B cell (primary cell): ENCODE results near the gene VPS54. TPM values are rescaled to one million over a fixed set of nuclear protein-coding genes. Genes with fewer than 3 reads are reported as not detected.

ENCODE experiments used
- ATAC-seq: fragments of 200-7000 bp; cut with Tn5 transposase; one replicate; pipeline ENCODE4 v1.10.0; 2021; ENCODE audit warnings: low read depth, mild to moderate bottlenecking, moderate number of reproducible peaks, moderate library complexity
- CTCF ChIA-PET: fragments of 350-600 bp; sonication (Branson Sonifier 250); formaldehyde crosslinking; loops from one replicate; lab custom pipeline; 2021; ENCODE audit warnings: antibody characterized with exemption, inconsistent platforms; lab: Charles Lee
- POLR2A ChIA-PET: fragments of 350-600 bp; sonication (Branson Sonifier 250); formaldehyde crosslinking; loops from one replicate; lab custom pipeline; 2021; ENCODE audit warnings: antibody characterized with exemption; lab: Charles Lee
- DNase-seq: peaks from one replicate; pipeline ENCODE4 v3.0.0; 2013
- H2AFZ ChIP-seq: 2 replicates; pipeline ENCODE4 v1.6.1; 2012; ENCODE audit warnings: mild to moderate bottlenecking, low read depth, low read length; ENCODE audit not compliant: insufficient read depth, poor library complexity, severe bottlenecking
- H3K27ac ChIP-seq, 2 donors: 1 replicate in 1 of 2; 2 replicates in 1 of 2; pipeline ENCODE4 v1.5.1; 2012 to 2013; ENCODE audit warnings: low read length in 2 of 2, mild to moderate bottlenecking in 2 of 2, moderate library complexity in 1 of 2
- H3K27me3 ChIP-seq, 4 experiments: fragments of 200-600 bp in 1 of 4; sonication (generic) in 1 of 4; replicated peaks in 1 of 4; 1 replicate in 2 of 4; 2 replicates in 2 of 4; pipeline versions ENCODE4 v1.6.1 to v1.7.0; 2013 to 2016; ENCODE audit warnings: low read length in 3 of 4, mild to moderate bottlenecking in 2 of 4, mixed read lengths in 1 of 4, moderate library complexity in 1 of 4; ENCODE audit not compliant: insufficient read depth in 4 of 4, control insufficient read depth in 3 of 4; ENCODE audit errors: control extremely low read depth in 1 of 4
- H3K36me3 ChIP-seq, 2 experiments: replicated peaks in 1 of 2; 1 replicate in 1 of 2; 2 replicates in 1 of 2; pipeline versions ENCODE4 v1.6.1 to v1.7.1; 2013; ENCODE audit warnings: low read length in 1 of 2; ENCODE audit not compliant: insufficient read depth in 2 of 2, control insufficient read depth in 1 of 2; ENCODE audit errors: control extremely low read depth in 1 of 2, extremely low read depth in 1 of 2
- H3K4me1 ChIP-seq, 2 donors: fragments of 200-600 bp in 1 of 2; sonication (generic) in 1 of 2; 1 replicate in 1 of 2; 2 replicates in 1 of 2; pipeline versions ENCODE4 v1.5.1 to v1.6.1; 2013 to 2017; ENCODE audit warnings: low read length in 2 of 2; ENCODE audit not compliant: control insufficient read depth in 2 of 2, insufficient read depth in 2 of 2
- H3K4me2 ChIP-seq: replicated peaks from 2 replicates; pipeline ENCODE3; 2012; ENCODE audit warnings: mild to moderate bottlenecking, low read depth, low read length; ENCODE audit not compliant: poor library complexity, severe bottlenecking
- H3K4me3 ChIP-seq, 5 experiments: fragments of 200-600 bp in 1 of 5; sonication (generic) in 1 of 5; 1 replicate in 3 of 5; 2 replicates in 2 of 5; pipeline versions ENCODE4 v1.5.1 to v1.7.0; 2011 to 2016; ENCODE audit warnings: low read length in 4 of 5, mild to moderate bottlenecking in 4 of 5, low read depth in 2 of 5, control low read depth in 1 of 5, moderate library complexity in 1 of 5; ENCODE audit not compliant: insufficient read depth in 1 of 5; ENCODE audit errors: control extremely low read depth in 1 of 5, extremely low read depth in 1 of 5
- H3K79me2 ChIP-seq: fragments of 200-600 bp; sonication (generic); one replicate; pipeline ENCODE4 v1.6.0; 2016; ENCODE audit warnings: low read length; ENCODE audit not compliant: control insufficient read depth, insufficient read depth
- H3K9ac ChIP-seq: fragments of 200-600 bp; sonication (generic); 2 replicates; pipeline ENCODE4 v1.6.1; 2017; ENCODE audit warnings: mild to moderate bottlenecking, low read length, moderate library complexity
- H3K9me3 ChIP-seq, 3 donors: one replicate each; pipeline versions ENCODE4 v1.6.1 to v1.7.1; 2013; ENCODE audit warnings: low read length in 2 of 3; ENCODE audit not compliant: control insufficient read depth in 2 of 3, insufficient read depth in 1 of 3; ENCODE audit errors: control extremely low read depth in 1 of 3
- H4K20me1 ChIP-seq: 2 replicates; pipeline ENCODE4 v1.6.0; 2012; ENCODE audit warnings: mild to moderate bottlenecking, low read length; ENCODE audit not compliant: insufficient read depth, control insufficient read depth, poor library complexity, severe bottlenecking
- H3K27ac Mint-ChIP-seq: one replicate; pipeline ENCODE4 v1.8.0; 2021; ENCODE audit warnings: mixed read lengths
- H3K27me3 Mint-ChIP-seq: one replicate; pipeline ENCODE4 v1.8.0; 2021; ENCODE audit warnings: mixed read lengths
- H3K4me1 Mint-ChIP-seq: one replicate; pipeline ENCODE4 v1.8.0; 2021; ENCODE audit warnings: mixed read lengths
- H3K4me3 Mint-ChIP-seq: one replicate; pipeline ENCODE4 v1.8.0; 2021; ENCODE audit warnings: mixed read lengths
- H3K9me3 Mint-ChIP-seq: one replicate; pipeline ENCODE4 v1.8.0; 2022; ENCODE audit warnings: mixed read lengths; ENCODE audit not compliant: insufficient read depth
- EZH2 ChIP-seq: IDR thresholded peaks from 2 replicates; pipeline ENCODE4 v1.6.1; 2012; ENCODE audit warnings: borderline replicate concordance, low read depth, mild to moderate bottlenecking, moderate library complexity, low read length; ENCODE audit not compliant: insufficient read depth, poor library complexity, severe bottlenecking
- WGBS: methylation state at CpG from one replicate; pipeline ENCODE4 v1.1.5; 2013; ENCODE audit warnings: missing lambda C conversion rate; ENCODE audit not compliant: insufficient coverage; 5-methylcytosine and 5-hydroxymethylcytosine counted together
- intact Hi-C: fragments of 100-400 bp; cut with micrococcal nuclease; formaldehyde crosslinking; loops from one replicate; pipeline ENCODE4 v1.10.0; 2022
- polyA plus RNA-seq: library from polyadenylated mRNA; depleted of rRNA; stranded (reverse); fragments of >200 nt; gene quantifications from 2 replicates; pipeline ENCODE4 v1.2.3, GENCODE V29; 2012
- total RNA-seq, 2 donors: library from RNA; stranded (reverse); fragments of 120-200 nt in 1 of 2; gene quantifications; 1 replicate in 1 of 2; 2 replicates in 1 of 2; pipeline versions ENCODE4 v1.2.3 to v1.2.4, GENCODE V29; 2013 to 2022
- TF ChIP-seq, protein P1 (sequence below): fragments of 200-600 bp; IDR thresholded peaks from one replicate; pipeline ENCODE4 v1.8.0; 2022; ENCODE audit warnings: antibody characterized with exemption, mild to moderate bottlenecking

VPS54 gene
- total and polyA plus RNA-seq, 2 donors (not counting 1 experiment from before 2014, with no cell fraction given), result 6.2 to 13.2 TPM

- Histone ChIP-seq H3K79me2 (peaks cover 40% of the 10 kb centered on the region), H3K27ac (no peak overlapping the region), H2AFZ (no peak overlapping the region), H3K4me1 (no peaks in the 10 kb centered on the region), H3K9ac (no peak overlapping the region), H3K4me3 (no peak overlapping the region), H3K27me3 (no peaks in the 10 kb centered on the region), H3K36me3 (no peaks in the 10 kb centered on the region), H3K9me3 (peaks cover 0 to 5% (median under 1%) of the 10 kb centered on the region in 3 donors), H4K20me1 (peaks cover 45% of the 10 kb centered on the region), H3K4me2 (no peak overlapping the region)
- Mint-ChIP-seq H3K27me3 (no peaks in the 10 kb centered on the region), H3K4me1 (peaks cover 1% of the 10 kb centered on the region), H3K9me3 (peaks cover 2% of the 10 kb centered on the region), H3K27ac (no peak overlapping the region), H3K4me3 (no peak overlapping the region)
- TF ChIP-seq, protein P1, sequence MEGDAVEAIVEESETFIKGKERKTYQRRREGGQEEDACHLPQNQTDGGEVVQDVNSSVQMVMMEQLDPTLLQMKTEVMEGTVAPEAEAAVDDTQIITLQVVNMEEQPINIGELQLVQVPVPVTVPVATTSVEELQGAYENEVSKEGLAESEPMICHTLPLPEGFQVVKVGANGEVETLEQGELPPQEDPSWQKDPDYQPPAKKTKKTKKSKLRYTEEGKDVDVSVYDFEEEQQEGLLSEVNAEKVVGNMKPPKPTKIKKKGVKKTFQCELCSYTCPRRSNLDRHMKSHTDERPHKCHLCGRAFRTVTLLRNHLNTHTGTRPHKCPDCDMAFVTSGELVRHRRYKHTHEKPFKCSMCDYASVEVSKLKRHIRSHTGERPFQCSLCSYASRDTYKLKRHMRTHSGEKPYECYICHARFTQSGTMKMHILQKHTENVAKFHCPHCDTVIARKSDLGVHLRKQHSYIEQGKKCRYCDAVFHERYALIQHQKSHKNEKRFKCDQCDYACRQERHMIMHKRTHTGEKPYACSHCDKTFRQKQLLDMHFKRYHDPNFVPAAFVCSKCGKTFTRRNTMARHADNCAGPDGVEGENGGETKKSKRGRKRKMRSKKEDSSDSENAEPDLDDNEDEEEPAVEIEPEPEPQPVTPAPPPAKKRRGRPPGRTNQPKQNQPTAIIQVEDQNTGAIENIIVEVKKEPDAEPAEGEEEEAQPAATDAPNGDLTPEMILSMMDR, result no peak
- no peak for TF ChIP-seq EZH2
- intact Hi-C loops, result no loop called here
- ATAC-seq, result no peak
- POLR2A ChIA-PET, result no interaction called here
- no peak for DNase-seq
- CTCF ChIA-PET, result interaction anchor here (1.1 kb wide), 1 partner anchor 20 kb away, joined by 3 read pairs; no protein-coding TSS in a partner anchor
Observed at GRCh38 chr2:64003239-64003638, 16.0 kb downstream of the VPS54 start.

- TF ChIP-seq, protein P1, result no peak
- TF ChIP-seq EZH2, result no peak
- Histone ChIP-seq H2AFZ (no peak overlapping the region), H3K27ac (no peak overlapping the region), H3K4me2 (no peak overlapping the region), H3K9ac (no peak overlapping the region), H4K20me1 (peaks cover 37% of the 10 kb centered on the region), H3K4me3 (no peak overlapping the region), H3K36me3 (no peaks in the 10 kb centered on the region), H3K27me3 (no peaks in the 10 kb centered on the region), H3K9me3 (peaks cover 2 to 14% (median 9%) of the 10 kb centered on the region in 3 donors), H3K79me2 (peaks cover 26% of the 10 kb centered on the region), H3K4me1 (no peaks in the 10 kb centered on the region)
- DNase-seq (no peak), ATAC-seq (no peak)
- ChIA-PET POLR2A (no interaction called here), CTCF (no interaction called here)
- Mint-ChIP-seq H3K27ac (no peak overlapping the region), H3K4me3 (no peak overlapping the region), H3K4me1 (peaks cover 1% of the 10 kb centered on the region), H3K27me3 (no peaks in the 10 kb centered on the region), H3K9me3 (peaks cover 9% of the 10 kb centered on the region)
- intact Hi-C loops, result no loop called here
- 95% methylated on average over 4 of the region's 5 CpGs for WGBS
Observed at GRCh38 chr2:64001382-64002101, 17.7 kb downstream of the VPS54 start.
